Keratinocyte (primary cell): Measurements from ENCODE around the gene TUBGCP3. TPM values are rescaled to one million over a fixed set of nuclear protein-coding genes. Genes with fewer than 3 reads are reported as not detected.

ENCODE experiments used
- DNase-seq: peaks from one replicate; pipeline ENCODE4 v3.0.0-alpha.2; 2011; ENCODE audit warnings: low read depth, missing footprints, low spot score
- FAIRE-seq: peaks from 2 replicates; lab custom pipeline; 2011; peaks lifted over from hg19 to GRCh38; lab: Jason Lieb, UNC
- H2AFZ ChIP-seq: 2 replicates; pipeline ENCODE4 v1.6.0; 2012; ENCODE audit warnings: low read length, control low read depth, inconsistent platforms; ENCODE audit not compliant: control insufficient read depth
- H3K27ac ChIP-seq: 2 replicates; pipeline ENCODE4 v1.5.1; 2011; ENCODE audit warnings: low read length; ENCODE audit not compliant: control insufficient read depth, insufficient read depth
- H3K27me3 ChIP-seq: 3 replicates; pipeline ENCODE4 v1.6.0; 2011; ENCODE audit warnings: low read length; ENCODE audit not compliant: control insufficient read depth, insufficient read depth; ENCODE audit errors: extremely low read depth
- H3K36me3 ChIP-seq, 2 experiments: 2 replicates in 1 of 2; 3 replicates in 1 of 2; pipeline ENCODE4 v1.5.1; 2011; ENCODE audit warnings: low read length in 2 of 2, mild to moderate bottlenecking in 1 of 2; ENCODE audit not compliant: control insufficient read depth in 2 of 2, insufficient read depth in 2 of 2; ENCODE audit errors: extremely low read depth in 1 of 2
- H3K4me1 ChIP-seq: 3 replicates; pipeline ENCODE4 v1.5.1; 2011; ENCODE audit warnings: low read length; ENCODE audit not compliant: control insufficient read depth, insufficient read depth; ENCODE audit errors: extremely low read depth
- H3K4me2 ChIP-seq: 3 replicates; pipeline ENCODE4 v1.6.0; 2011; ENCODE audit warnings: low read depth, low read length; ENCODE audit not compliant: control insufficient read depth, insufficient read depth; ENCODE audit errors: extremely low read depth
- H3K4me3 ChIP-seq, 3 experiments: fragments of 200-600 bp in 1 of 3; sonication (generic) in 1 of 3; 2 replicates in 2 of 3; 3 replicates in 1 of 3; pipeline ENCODE4 v1.5.1; 2011 to 2016; ENCODE audit warnings: low read length in 3 of 3, mild to moderate bottlenecking in 3 of 3, control low read depth in 2 of 3, inconsistent platforms in 1 of 3, low read depth in 1 of 3, mixed read lengths in 1 of 3, mixed run types in 1 of 3, moderate library complexity in 1 of 3; ENCODE audit not compliant: control insufficient read depth in 2 of 3, insufficient read depth in 2 of 3; ENCODE audit errors: extremely low read depth in 1 of 3
- H3K79me2 ChIP-seq: 2 replicates; pipeline ENCODE4 v1.6.0; 2012; ENCODE audit warnings: low read length; ENCODE audit not compliant: control insufficient read depth, insufficient read depth
- H3K9ac ChIP-seq: 3 replicates; pipeline ENCODE4 v1.6.0; 2011; ENCODE audit warnings: low read length; ENCODE audit not compliant: control insufficient read depth, insufficient read depth; ENCODE audit errors: extremely low read depth
- H3K9me1 ChIP-seq: 3 replicates; pipeline ENCODE4 v1.6.0; 2011; ENCODE audit warnings: low read length; ENCODE audit not compliant: control insufficient read depth, insufficient read depth; ENCODE audit errors: extremely low read depth
- H3K9me3 ChIP-seq: 2 replicates; pipeline ENCODE4 v1.5.1; 2012; ENCODE audit warnings: low read depth, low read length; ENCODE audit not compliant: control insufficient read depth
- H4K20me1 ChIP-seq: 3 replicates; pipeline ENCODE4 v1.6.0; 2011; ENCODE audit warnings: low read length; ENCODE audit not compliant: control insufficient read depth, insufficient read depth; ENCODE audit errors: extremely low read depth
- CTCF ChIP-seq, 3 experiments: IDR thresholded peaks in 1 of 3; conservative IDR thresholded peaks in 1 of 3; optimal IDR thresholded peaks in 1 of 3; 2 replicates in 2 of 3; 3 replicates in 1 of 3; pipeline versions ENCODE3 to v1.5.1; 2011; ENCODE audit warnings: low read length in 3 of 3, mild to moderate bottlenecking in 3 of 3, moderate library complexity in 2 of 3, control low read depth in 1 of 3, inconsistent platforms in 1 of 3; ENCODE audit not compliant: insufficient read depth in 2 of 3; ENCODE audit errors: extremely low read depth in 1 of 3
- EZH2 ChIP-seq: IDR thresholded peaks from one replicate; pipeline ENCODE4 v1.6.1; 2012; ENCODE audit warnings: inconsistent platforms, mild to moderate bottlenecking, low read length, moderate library complexity
- dilution Hi-C: fragments of 300-500 bp; cut with MboI; formaldehyde crosslinking; loops from one replicate; pipeline ENCODE4 v1.7.0; 2020; ENCODE audit warnings: low sequenced_read_pairs; ENCODE audit not compliant: extremely low pct_ligation_motif_present
- polyA plus RNA-seq, 5 experiments: library from polyadenylated mRNA; depleted of rRNA in 3 of 5; stranded (reverse) in 3 of 5; stranded (forward) in 1 of 5; unstranded in 1 of 5; fragments of >200 nt; gene quantifications; 1 replicate in 1 of 5; 2 replicates in 3 of 5; 3 replicates in 1 of 5; pipeline versions ENCODE4 v1.2.1 to v1.2.3, GENCODE V29; 2011 to 2012; ENCODE audit warnings: missing spikeins in 2 of 5, low read depth in 1 of 5, low replicate concordance in 1 of 5

The TUBGCP3 gene
- polyA plus RNA-seq, 1 donor (not counting 4 experiments of a cell fraction or from before 2014, with no cell fraction given): 14.0 TPM

- dilution Hi-C loops: no loop called here
- FAIRE-seq (no peak), DNase-seq (no peak)
- no peak for TF ChIP-seq EZH2
- Histone ChIP-seq H3K9me1 (no peaks in the 10 kb centered on the region), H3K9me3 (no peaks in the 10 kb centered on the region), H3K4me3 (no peak overlapping the region), H3K79me2 (peaks cover under 1% of the 10 kb centered on the region), H3K27me3 (no peaks in the 10 kb centered on the region), H3K27ac (no peak overlapping the region), H3K4me2 (no peak overlapping the region), H4K20me1 (no peaks in the 10 kb centered on the region), H3K36me3 (peaks cover 3 to 5% of the 10 kb centered on the region in 2 experiments), H2AFZ (no peak overlapping the region), H3K9ac (no peak overlapping the region), H3K4me1 (no peaks in the 10 kb centered on the region)
These were observed 56.6 kb downstream of the TUBGCP3 start for GRCh38 chr13:112531263-112531794.

GRCh38 chr13:112530861-112531260 lies 57.1 kb downstream of the TUBGCP3 start:
- Histone ChIP-seq H3K9me1 (no peaks in the 10 kb centered on the region), H3K9me3 (no peaks in the 10 kb centered on the region), H3K36me3 (peaks cover 3 to 6% of the 10 kb centered on the region in 2 experiments), H3K4me1 (no peaks in the 10 kb centered on the region), H3K27ac (no peak overlapping the region), H2AFZ (no peak overlapping the region), H3K79me2 (peaks cover 2% of the 10 kb centered on the region), H3K4me3 (no peak overlapping the region), H3K9ac (no peak overlapping the region), H3K27me3 (no peaks in the 10 kb centered on the region), H3K4me2 (no peak overlapping the region), H4K20me1 (no peaks in the 10 kb centered on the region)
- dilution Hi-C loops: no loop called here
- FAIRE-seq (no peak), DNase-seq (no peak)
- no peak for TF ChIP-seq EZH2
- TF ChIP-seq CTCF (optimal IDR thresholded peaks at IDR 0.05 in 1 of 3, IDR thresholded peaks at IDR 0.05 in 1 of 3, conservative IDR thresholded peaks at IDR 0.05 in 1 of 3; ENCODE audit: extremely low read depth in 1 of 3, insufficient read depth in 2 of 3, low read length in 3 of 3): no peak

- dilution Hi-C loops: no loop called here
- H3K36me3 ChIP-seq: peaks cover 4 to 6% of the 10 kb centered on the region in 2 experiments
- no peaks in the 10 kb centered on the region for H3K27me3 ChIP-seq
- no peak overlapping the region for H3K27ac ChIP-seq
- no peak overlapping the region for H3K4me3 ChIP-seq
- FAIRE-seq (no peak), DNase-seq (no peak)
- no peak for TF ChIP-seq EZH2
- no peak for TF ChIP-seq CTCF (optimal IDR thresholded peaks at IDR 0.05 in 1 of 3, IDR thresholded peaks at IDR 0.05 in 1 of 3, conservative IDR thresholded peaks at IDR 0.05 in 1 of 3; ENCODE audit: extremely low read depth in 1 of 3, insufficient read depth in 2 of 3, low read length in 3 of 3)
- no peak overlapping the region for H3K4me2 ChIP-seq
- no peaks in the 10 kb centered on the region for H3K9me1 ChIP-seq
- H4K20me1 ChIP-seq: no peaks in the 10 kb centered on the region
- H3K4me1 ChIP-seq: no peaks in the 10 kb centered on the region
- no peaks in the 10 kb centered on the region for H3K9me3 ChIP-seq
- no peak overlapping the region for H3K9ac ChIP-seq
- peaks cover 2% of the 10 kb centered on the region for H3K79me2 ChIP-seq
- H2AFZ ChIP-seq: no peak overlapping the region
These were observed 58.7 kb downstream of the TUBGCP3 start for GRCh38 chr13:112529216-112529615.
